ENCODE results near the gene MST1. TPM values are rescaled to one million over a fixed set of nuclear protein-coding genes. Genes with fewer than 3 reads are reported as not detected.

Gene MST1
- total RNA-seq, 1 donor from 2014 or later = 5.5 TPM

- no peak for DNase-seq (ENCODE audit: low read depth)
- H3K4me3 ChIP-seq (ENCODE audit: low read depth, low read length) = no peak overlapping the region
- TF ChIP-seq CTCF (conservative IDR thresholded peaks at IDR 0.05; ENCODE audit: low read depth, low read length) = no peak
Observed at GRCh38 chr3:49657208-49657915, 31.9 kb downstream of the MST1 start.

GRCh38 chr3:49656541-49657112 lies 32.6 kb downstream of the MST1 start:
- DNase-seq (ENCODE audit: low read depth) = no peak
- no peak for TF ChIP-seq CTCF (conservative IDR thresholded peaks at IDR 0.05; ENCODE audit: low read depth, low read length)
- H3K4me3 ChIP-seq (ENCODE audit: low read depth, low read length) = no peak overlapping the region

GRCh38 chr3:49655731-49656285 lies 33.5 kb downstream of the MST1 start:
- DNase-seq (ENCODE audit: low read depth) = no peak
- TF ChIP-seq CTCF (conservative IDR thresholded peaks at IDR 0.05; ENCODE audit: low read depth, low read length) = no peak
- no peak overlapping the region for H3K4me3 ChIP-seq (ENCODE audit: low read depth, low read length)

GRCh38 chr3:49654955-49655556 lies 34.2 kb downstream of the MST1 start:
- TF ChIP-seq CTCF (conservative IDR thresholded peaks at IDR 0.05; ENCODE audit: low read depth, low read length) = no peak
- DNase-seq (ENCODE audit: low read depth) = no peak

GRCh38 chr3:49654176-49654825 lies 35.0 kb downstream of the MST1 start:
- H3K4me3 ChIP-seq (ENCODE audit: low read depth, low read length) = no peak overlapping the region
- TF ChIP-seq CTCF (conservative IDR thresholded peaks at IDR 0.05; ENCODE audit: low read depth, low read length) = no peak
- no peak for DNase-seq (ENCODE audit: low read depth)

More at GRCh38 chr3:49654955-49655556, 34.2 kb downstream of the MST1 start:
- no peak overlapping the region for H3K4me3 ChIP-seq (ENCODE audit: low read depth, low read length)

- no peak overlapping the region for H3K4me3 ChIP-seq (ENCODE audit: low read depth, low read length)
- DNase-seq (ENCODE audit: low read depth) = no peak
- no peak for TF ChIP-seq CTCF (conservative IDR thresholded peaks at IDR 0.05; ENCODE audit: low read depth, low read length)
Observed at GRCh38 chr3:49653621-49654020, 35.7 kb downstream of the MST1 start.
